Measurements from ENCODE around the gene SERINC5. TPM values are rescaled to one million over a fixed set of nuclear protein-coding genes. Genes with fewer than 3 reads are reported as not detected.

SERINC5 gene
- total RNA-seq, 2 donors from 2014 or later = 134 to 183 TPM

DNA sequence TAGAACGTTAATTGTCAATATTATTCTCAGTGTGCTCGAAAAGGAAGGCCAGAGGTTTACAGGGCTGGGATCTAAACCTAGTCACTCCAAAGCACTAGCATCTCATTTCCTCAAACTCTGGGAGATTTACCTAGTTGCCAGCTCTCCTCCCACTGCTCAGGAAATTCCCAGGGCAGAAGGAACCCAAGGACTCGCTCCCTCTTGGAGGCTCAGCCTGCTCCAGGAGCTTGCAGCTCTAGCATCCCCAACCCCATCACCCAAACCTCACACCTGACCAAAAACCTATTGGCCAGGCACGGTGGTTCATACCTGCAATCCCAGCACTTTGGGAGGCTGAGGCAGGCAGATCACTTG, 26.0 kb downstream of the SERINC5 start:
- DNase-seq = peak; percentile 70
- Histone ChIP-seq H3K9me3 (ENCODE audit: control insufficient read depth, low read length) (no peaks in the 10 kb centered on the region), H3K27me3 (ENCODE audit: control insufficient read depth, insufficient read depth, low read length, poor library complexity, severe bottlenecking) (no peaks in the 10 kb centered on the region), H3K9ac (ENCODE audit: extremely low read depth, low read length, poor library complexity, severe bottlenecking) (no peak overlapping the region), H3K4me3 (ENCODE audit: low read length) (no peak overlapping the region), H3K36me3 (ENCODE audit: control insufficient read depth, insufficient read depth, low read length) (peaks cover 34% of the 10 kb centered on the region), H3K4me1 (ENCODE audit: control insufficient read depth, insufficient read depth, low read length) (no peaks in the 10 kb centered on the region), H3K27ac (ENCODE audit: low read depth, low read length) (no peak overlapping the region)
- Mint-ChIP-seq H3K9me3 (no peaks in the 10 kb centered on the region), H3K27ac (peak overlapping the region; percentile 58), H3K27me3 (ENCODE audit: insufficient read depth) (no peaks in the 10 kb centered on the region), H3K4me3 (no peak overlapping the region), H3K4me1 (peaks cover 27% of the 10 kb centered on the region), H3K36me3 (ENCODE audit: low read depth) (peaks cover 12% of the 10 kb centered on the region)
- TF ChIP-seq, protein P1, sequence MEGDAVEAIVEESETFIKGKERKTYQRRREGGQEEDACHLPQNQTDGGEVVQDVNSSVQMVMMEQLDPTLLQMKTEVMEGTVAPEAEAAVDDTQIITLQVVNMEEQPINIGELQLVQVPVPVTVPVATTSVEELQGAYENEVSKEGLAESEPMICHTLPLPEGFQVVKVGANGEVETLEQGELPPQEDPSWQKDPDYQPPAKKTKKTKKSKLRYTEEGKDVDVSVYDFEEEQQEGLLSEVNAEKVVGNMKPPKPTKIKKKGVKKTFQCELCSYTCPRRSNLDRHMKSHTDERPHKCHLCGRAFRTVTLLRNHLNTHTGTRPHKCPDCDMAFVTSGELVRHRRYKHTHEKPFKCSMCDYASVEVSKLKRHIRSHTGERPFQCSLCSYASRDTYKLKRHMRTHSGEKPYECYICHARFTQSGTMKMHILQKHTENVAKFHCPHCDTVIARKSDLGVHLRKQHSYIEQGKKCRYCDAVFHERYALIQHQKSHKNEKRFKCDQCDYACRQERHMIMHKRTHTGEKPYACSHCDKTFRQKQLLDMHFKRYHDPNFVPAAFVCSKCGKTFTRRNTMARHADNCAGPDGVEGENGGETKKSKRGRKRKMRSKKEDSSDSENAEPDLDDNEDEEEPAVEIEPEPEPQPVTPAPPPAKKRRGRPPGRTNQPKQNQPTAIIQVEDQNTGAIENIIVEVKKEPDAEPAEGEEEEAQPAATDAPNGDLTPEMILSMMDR (conservative IDR thresholded peaks at IDR 0.05) = no peak
- WGBS, 2 experiments (ENCODE audit: insufficient coverage in 1 of 2, insufficient read length in 1 of 2) = 83 to 89% methylated on average over 1 to 4 of the region's 4 CpGs

DNA sequence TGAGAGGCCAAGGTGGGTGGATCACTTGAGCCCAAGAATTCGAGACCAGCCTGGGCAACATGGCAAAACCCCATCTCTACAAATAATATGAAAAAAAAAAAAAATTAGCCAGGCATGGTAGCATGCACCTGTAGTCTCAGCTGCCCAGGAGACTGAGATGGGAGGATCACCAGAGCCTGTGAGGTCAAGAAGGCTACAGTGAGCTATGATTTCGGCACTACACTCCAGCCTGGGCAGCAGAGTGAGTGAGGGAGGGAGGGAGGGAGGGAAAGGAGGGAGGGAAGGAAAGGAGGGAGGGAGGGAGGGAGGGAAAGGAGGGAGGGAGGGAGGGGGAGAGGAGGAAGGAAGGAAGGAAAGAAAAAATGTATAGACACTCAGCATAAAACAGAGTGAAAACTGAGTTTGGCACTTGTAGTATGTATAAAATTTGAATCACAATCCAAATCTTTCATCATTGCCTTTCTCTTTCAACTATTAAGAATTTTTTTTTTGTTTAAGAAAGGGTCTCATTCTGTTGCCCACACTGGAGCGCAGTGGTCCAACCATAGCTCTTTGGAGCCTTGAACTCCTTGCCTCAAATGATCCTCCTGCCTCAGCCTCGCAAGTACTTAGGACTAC, 27.8 kb downstream of the SERINC5 start:
- peaks cover 35% of the 10 kb centered on the region for H3K36me3 ChIP-seq (ENCODE audit: control insufficient read depth, insufficient read depth, low read length)
- Mint-ChIP-seq H3K9me3 (no peaks in the 10 kb centered on the region), H3K27ac (no peak overlapping the region), H3K27me3 (ENCODE audit: insufficient read depth) (no peaks in the 10 kb centered on the region), H3K36me3 (ENCODE audit: low read depth) (peaks cover 17% of the 10 kb centered on the region), H3K4me3 (no peak overlapping the region), H3K4me1 (peaks cover 19% of the 10 kb centered on the region)
- no peaks in the 10 kb centered on the region for H3K9me3 ChIP-seq (ENCODE audit: control insufficient read depth, low read length)
- H3K27ac ChIP-seq (ENCODE audit: low read depth, low read length) = no peak overlapping the region
- TF ChIP-seq, protein P1 (conservative IDR thresholded peaks at IDR 0.05) = no peak
- H3K27me3 ChIP-seq (ENCODE audit: control insufficient read depth, insufficient read depth, low read length, poor library complexity, severe bottlenecking) = no peaks in the 10 kb centered on the region
- no peaks in the 10 kb centered on the region for H3K4me1 ChIP-seq (ENCODE audit: control insufficient read depth, insufficient read depth, low read length)
- DNase-seq = no peak
- 94 to 96% methylated on average over 2 to 4 of the region's 4 CpGs for WGBS, 2 experiments (ENCODE audit: insufficient coverage in 1 of 2, insufficient read length in 1 of 2)
- H3K9ac ChIP-seq (ENCODE audit: extremely low read depth, low read length, poor library complexity, severe bottlenecking) = no peak overlapping the region
- no peak overlapping the region for H3K4me3 ChIP-seq (ENCODE audit: low read length)

GRCh38 chr5:80225934-80226326, 29.9 kb downstream of the SERINC5 start:
- Histone ChIP-seq H3K36me3 (ENCODE audit: control insufficient read depth, insufficient read depth, low read length) (peaks cover 36% of the 10 kb centered on the region), H3K9ac (ENCODE audit: extremely low read depth, low read length, poor library complexity, severe bottlenecking) (no peak overlapping the region), H3K27ac (ENCODE audit: low read depth, low read length) (no peak overlapping the region), H3K4me3 (ENCODE audit: low read length) (no peak overlapping the region), H3K4me1 (ENCODE audit: control insufficient read depth, insufficient read depth, low read length) (no peaks in the 10 kb centered on the region), H3K27me3 (ENCODE audit: control insufficient read depth, insufficient read depth, low read length, poor library complexity, severe bottlenecking) (no peaks in the 10 kb centered on the region), H3K9me3 (ENCODE audit: control insufficient read depth, low read length) (no peaks in the 10 kb centered on the region)
- no peak for DNase-seq
- H3K27me3 Mint-ChIP-seq (ENCODE audit: insufficient read depth) = no peaks in the 10 kb centered on the region
- H3K4me3 Mint-ChIP-seq = no peak overlapping the region
- WGBS, 2 experiments (ENCODE audit: insufficient coverage in 1 of 2, insufficient read length in 1 of 2) = 77 to 92% methylated on average over 4 to 6 of the region's 6 CpGs
- peaks cover 20% of the 10 kb centered on the region for H3K36me3 Mint-ChIP-seq (ENCODE audit: low read depth)
- H3K9me3 Mint-ChIP-seq = no peaks in the 10 kb centered on the region
- peaks cover 21% of the 10 kb centered on the region for H3K4me1 Mint-ChIP-seq
- TF ChIP-seq, protein P1 (conservative IDR thresholded peaks at IDR 0.05) = no peak
- no peak overlapping the region for H3K27ac Mint-ChIP-seq

Data from endodermal cell (in vitro differentiated cells).